Measurements from ENCODE around the gene PSD4. TPM values are rescaled to one million over a fixed set of nuclear protein-coding genes. Genes with fewer than 3 reads are reported as not detected.

PSD4 gene
- total RNA-seq, 2 experiments from 2014 or later, result 314 to 388 TPM

DNA sequence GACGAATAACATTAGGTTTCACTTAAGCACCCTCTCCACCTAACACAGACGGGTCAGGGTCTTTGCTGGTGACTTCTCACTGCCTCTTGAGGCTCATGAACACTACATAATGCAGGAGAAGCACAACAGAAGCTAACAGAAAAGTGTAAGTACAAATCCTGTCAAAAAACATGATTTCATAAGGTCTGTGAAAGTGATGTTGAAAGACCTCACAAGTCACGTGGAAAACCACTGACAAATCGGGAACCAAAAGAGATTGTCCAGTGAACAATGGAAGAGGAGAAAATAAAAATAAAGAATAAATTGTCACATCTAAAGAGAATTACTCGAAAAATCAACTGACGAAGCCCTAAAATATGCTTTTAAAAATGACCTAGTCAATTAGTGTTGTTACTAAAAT lies 14.0 kb downstream of the PSD4 start:
- CTCF ChIA-PET, result interaction anchor here (1.1 kb wide), 1 partner anchor 12 kb away, joined by 3 read pairs; no protein-coding TSS in a partner anchor
- no peak for ATAC-seq
- H3K36me3 Mint-ChIP-seq, result peaks cover 60% of the 10 kb centered on the region
- DNase-seq, result no peak
- no peaks in the 10 kb centered on the region for H3K27me3 Mint-ChIP-seq
- H3K4me3 Mint-ChIP-seq, result no peak overlapping the region
- H3K27ac Mint-ChIP-seq, result peak overlapping the region; percentile 47
- no peaks in the 10 kb centered on the region for H3K9me3 Mint-ChIP-seq (ENCODE audit: low read depth)
- peaks cover 66% of the 10 kb centered on the region for H3K4me1 Mint-ChIP-seq

GRCh38 chr2:113190871-113191270 lies 17.1 kb downstream of the PSD4 start:
- H3K4me1 Mint-ChIP-seq, result peaks cover 72% of the 10 kb centered on the region
- no peak for DNase-seq
- H3K4me3 Mint-ChIP-seq, result no peak overlapping the region
- no peak for ATAC-seq
- CTCF ChIA-PET, result interaction anchor here (0.7 to 2.6 kb wide), 8 partner anchors 8 to 111 kb away, joined by 3 to 10 read pairs (median 4); no protein-coding TSS in a partner anchor
- H3K9me3 Mint-ChIP-seq (ENCODE audit: low read depth), result no peaks in the 10 kb centered on the region
- H3K36me3 Mint-ChIP-seq, result peaks cover 73% of the 10 kb centered on the region
- H3K27me3 Mint-ChIP-seq, result no peaks in the 10 kb centered on the region
- no peak overlapping the region for H3K27ac Mint-ChIP-seq

GRCh38 chr2:113192459-113193100 lies 18.8 kb downstream of the PSD4 start:
- H3K36me3 Mint-ChIP-seq, result peaks cover 80% of the 10 kb centered on the region
- no peak overlapping the region for H3K4me3 Mint-ChIP-seq
- ATAC-seq (no peak), DNase-seq (no peak)
- CTCF ChIA-PET, result interaction anchor here (1.0 to 15.9 kb wide), 5 partner anchors 11 to 112 kb away, joined by 3 to 329 read pairs (median 3); no protein-coding TSS in a partner anchor
- no peaks in the 10 kb centered on the region for H3K9me3 Mint-ChIP-seq (ENCODE audit: low read depth)
- peaks cover 73% of the 10 kb centered on the region for H3K4me1 Mint-ChIP-seq
- H3K27ac Mint-ChIP-seq, result peak overlapping the region; percentile 54
- no peaks in the 10 kb centered on the region for H3K27me3 Mint-ChIP-seq

DNA sequence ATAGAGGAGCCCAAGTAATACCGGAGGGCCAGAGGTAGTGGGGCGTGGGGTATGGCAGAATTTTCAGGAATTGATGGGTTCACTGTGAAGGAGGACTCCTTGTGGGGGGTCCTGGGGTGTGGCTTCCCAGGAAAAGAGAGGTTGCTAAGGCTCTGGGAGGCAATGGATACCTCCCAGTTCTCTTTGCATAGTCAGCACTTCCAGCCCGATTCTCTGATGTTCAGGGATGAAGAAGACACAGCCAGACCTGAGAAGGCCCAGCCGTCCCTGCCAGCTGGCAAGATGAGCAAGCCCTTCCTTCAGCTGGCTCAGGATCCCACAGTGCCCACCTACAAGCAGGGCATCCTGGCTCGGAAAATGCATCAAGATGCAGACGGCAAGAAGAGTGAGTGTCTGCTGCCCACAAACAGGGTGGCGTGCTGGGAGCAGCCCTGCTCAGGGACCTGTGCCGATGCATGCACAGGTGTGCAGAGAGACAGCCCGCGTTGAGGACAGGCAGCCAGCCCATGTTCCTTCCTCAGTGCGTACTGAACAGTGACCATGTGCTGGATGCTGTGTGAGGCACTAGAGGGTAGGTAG lies 22.2 kb downstream of the PSD4 start:
- Mint-ChIP-seq H3K4me3 (no peak overlapping the region), H3K27ac (peak overlapping the region; percentile 78), H3K27me3 (no peaks in the 10 kb centered on the region), H3K9me3 (ENCODE audit: low read depth) (no peaks in the 10 kb centered on the region), H3K4me1 (peaks cover 59% of the 10 kb centered on the region), H3K36me3 (peaks cover 78% of the 10 kb centered on the region)
- DNase-seq, result no peak
- CTCF ChIA-PET, result interaction anchor here (1.5 to 15.9 kb wide), 4 partner anchors 18 to 195 kb away, joined by 3 to 329 read pairs (median 92); partner anchors contain the start of gene PSD4
- no peak for ATAC-seq

DNA sequence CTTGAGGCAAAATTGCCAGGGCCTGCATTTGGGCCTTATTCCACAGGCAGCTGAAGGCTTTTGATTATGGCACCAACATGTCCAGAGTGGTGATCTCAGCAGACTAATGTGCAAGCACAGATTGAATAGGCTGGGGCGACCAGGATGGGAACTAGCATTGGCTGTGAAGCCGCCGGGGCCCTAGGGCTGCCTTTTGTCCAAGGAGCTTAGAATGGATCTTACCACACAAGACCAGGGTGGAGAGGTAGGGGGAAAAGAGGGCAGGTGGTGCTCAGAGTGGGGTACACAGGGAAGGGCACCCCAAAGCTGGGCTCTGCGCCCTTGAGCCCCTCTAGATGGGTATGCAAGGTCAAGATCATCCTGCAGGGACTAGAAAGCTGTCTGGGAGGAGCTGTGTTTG lies 23.1 kb downstream of the PSD4 start:
- CTCF ChIA-PET, result interaction anchor here (0.6 to 15.9 kb wide), 5 partner anchors 19 to 194 kb away, joined by 3 to 329 read pairs (median 6); partner anchors contain the start of gene PSD4
- Mint-ChIP-seq H3K36me3 (peaks cover 77% of the 10 kb centered on the region), H3K4me3 (no peak overlapping the region), H3K4me1 (peaks cover 59% of the 10 kb centered on the region), H3K9me3 (ENCODE audit: low read depth) (no peaks in the 10 kb centered on the region), H3K27me3 (no peaks in the 10 kb centered on the region), H3K27ac (peak overlapping the region; percentile 78)
- ATAC-seq (no peak), DNase-seq (no peak)

DNA sequence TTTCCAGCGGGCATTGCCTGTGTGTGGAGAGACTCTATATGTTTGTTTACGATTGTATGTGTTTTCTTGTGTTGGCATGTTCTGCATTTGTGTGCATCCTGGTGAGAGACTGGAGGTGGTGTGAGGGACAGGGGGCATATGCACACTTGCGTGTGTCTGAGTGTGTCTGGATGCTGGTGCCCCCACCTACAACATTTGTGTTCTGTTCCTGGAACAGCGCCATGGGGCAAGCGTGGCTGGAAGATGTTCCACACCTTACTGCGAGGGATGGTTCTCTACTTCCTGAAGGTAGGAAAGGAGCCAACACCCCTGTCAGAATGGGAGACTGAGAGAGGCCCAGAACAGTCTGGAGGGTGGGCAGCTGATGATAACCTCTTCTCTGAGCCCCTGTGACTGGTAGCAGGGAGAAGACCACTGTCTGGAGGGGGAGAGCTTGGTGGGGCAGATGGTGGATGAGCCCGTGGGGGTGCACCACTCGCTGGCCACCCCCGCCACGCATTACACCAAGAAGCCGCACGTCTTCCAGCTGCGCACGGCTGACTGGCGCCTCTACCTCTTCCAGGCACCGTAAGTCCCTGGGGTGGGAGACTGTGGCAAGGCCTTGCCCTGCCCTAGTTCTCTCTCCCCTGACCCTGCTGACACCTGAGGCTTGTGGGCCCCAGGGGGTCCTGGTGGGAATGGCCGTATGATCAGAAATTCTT lies 23.7 kb downstream of the PSD4 start:
- ATAC-seq (no peak), DNase-seq (no peak)
- H3K9me3 Mint-ChIP-seq (ENCODE audit: low read depth), result no peaks in the 10 kb centered on the region
- peaks cover 75% of the 10 kb centered on the region for H3K36me3 Mint-ChIP-seq
- H3K27me3 Mint-ChIP-seq, result no peaks in the 10 kb centered on the region
- H3K4me1 Mint-ChIP-seq, result peaks cover 58% of the 10 kb centered on the region
- H3K4me3 Mint-ChIP-seq, result no peak overlapping the region
- CTCF ChIA-PET, result interaction anchor here (1.0 to 15.9 kb wide), 10 partner anchors 19 to 193 kb away, joined by 3 to 329 read pairs (median 8); partner anchors contain the start of gene PSD4
- H3K27ac Mint-ChIP-seq, result peak overlapping the region; percentile 78

- no peak overlapping the region for H3K4me3 Mint-ChIP-seq
- no peak for ATAC-seq
- H3K9me3 Mint-ChIP-seq (ENCODE audit: low read depth), result no peaks in the 10 kb centered on the region
- H3K4me1 Mint-ChIP-seq, result peaks cover 57% of the 10 kb centered on the region
- H3K36me3 Mint-ChIP-seq, result peaks cover 76% of the 10 kb centered on the region
- no peak overlapping the region for H3K27ac Mint-ChIP-seq
- CTCF ChIA-PET, result interaction anchor here (0.6 to 15.9 kb wide), 31 partner anchors 8 to 192 kb away, joined by 3 to 329 read pairs (median 5); partner anchors contain the start of gene PSD4
- no peaks in the 10 kb centered on the region for H3K27me3 Mint-ChIP-seq
- no peak for DNase-seq
These were observed 24.4 kb downstream of the PSD4 start for GRCh38 chr2:113198048-113198789.

- no peaks in the 10 kb centered on the region for H3K9me3 Mint-ChIP-seq (ENCODE audit: low read depth)
- peaks cover 71% of the 10 kb centered on the region for H3K36me3 Mint-ChIP-seq
- CTCF ChIA-PET, result interaction anchor here (0.6 to 15.9 kb wide), 33 partner anchors 9 to 191 kb away, joined by 3 to 329 read pairs (median 4); partner anchors contain the start of gene PSD4
- H3K27me3 Mint-ChIP-seq, result no peaks in the 10 kb centered on the region
- peak; percentile 85 for DNase-seq
- peaks cover 53% of the 10 kb centered on the region for H3K4me1 Mint-ChIP-seq
- peak; percentile 81 for ATAC-seq
- no peak overlapping the region for H3K4me3 Mint-ChIP-seq
- peak overlapping the region; percentile 47 for H3K27ac Mint-ChIP-seq
These were observed 25.2 kb downstream of the PSD4 start for GRCh38 chr2:113198790-113199612.

DNA sequence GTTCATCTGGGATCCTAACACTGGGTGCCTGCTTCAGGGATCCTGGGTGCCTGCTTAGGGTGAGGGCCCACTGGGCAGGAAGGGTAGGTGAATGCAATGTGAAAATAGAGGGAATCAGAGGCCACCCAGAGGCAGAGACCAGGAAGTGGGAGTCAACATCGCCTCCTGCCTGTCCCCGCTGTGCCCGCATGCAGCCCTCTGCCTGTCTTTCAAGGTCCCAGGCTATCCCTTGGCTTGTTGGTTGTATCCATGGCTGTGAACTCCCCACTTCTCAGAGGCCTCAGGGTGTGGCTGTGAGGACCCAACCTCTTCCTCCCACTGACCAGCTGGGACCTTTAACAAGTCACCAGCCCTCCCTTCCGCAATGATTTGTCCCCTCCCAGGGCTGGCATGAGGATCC lies 26.5 kb downstream of the PSD4 start:
- H3K36me3 Mint-ChIP-seq, result peaks cover 60% of the 10 kb centered on the region
- ATAC-seq, result no peak
- no peaks in the 10 kb centered on the region for H3K27me3 Mint-ChIP-seq
- peak overlapping the region; percentile 11 for H3K27ac Mint-ChIP-seq
- no peak overlapping the region for H3K4me3 Mint-ChIP-seq
- CTCF ChIA-PET, result interaction anchor here (0.9 to 15.9 kb wide), 11 partner anchors 10 to 172 kb away, joined by 3 to 329 read pairs (median 8); partner anchors contain the start of gene PSD4
- no peak for DNase-seq
- peaks cover 42% of the 10 kb centered on the region for H3K4me1 Mint-ChIP-seq
- H3K9me3 Mint-ChIP-seq (ENCODE audit: low read depth), result no peaks in the 10 kb centered on the region

DNA sequence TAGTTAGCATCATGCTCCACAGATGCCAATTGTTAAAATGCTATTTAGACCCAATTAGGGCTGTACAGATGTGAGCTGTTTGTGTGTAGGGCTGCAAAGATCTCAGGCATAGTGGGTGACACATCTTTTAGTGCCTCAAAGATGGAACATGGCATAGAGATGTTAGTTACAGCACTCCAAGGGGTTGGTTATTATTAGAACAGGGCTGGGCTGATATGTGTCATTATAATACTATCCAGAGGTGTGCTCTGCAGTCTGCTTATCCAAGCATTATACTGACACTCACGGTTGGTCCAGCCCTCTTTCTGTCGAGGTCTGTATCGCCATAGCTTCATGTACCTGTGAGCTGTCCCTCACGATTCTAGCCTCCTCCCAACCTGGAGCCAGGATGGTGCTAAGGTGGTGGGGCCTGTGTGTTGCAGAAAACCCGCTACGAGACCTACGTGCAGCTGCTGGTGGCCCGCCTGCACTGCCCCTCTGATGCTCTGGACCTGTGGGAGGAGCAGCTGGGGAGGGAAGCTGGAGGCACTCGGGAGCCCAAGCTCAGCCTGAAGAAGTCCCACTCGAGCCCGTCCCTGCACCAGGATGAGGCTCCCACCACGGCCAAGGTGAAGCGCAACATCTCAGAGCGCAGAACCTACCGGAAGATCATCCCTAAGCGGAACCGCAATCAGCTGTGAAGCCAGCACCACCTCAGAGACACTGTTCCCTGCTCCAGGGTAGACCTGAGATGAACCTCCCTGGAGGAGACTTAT lies 27.1 kb downstream of the PSD4 start:
- peaks cover 53% of the 10 kb centered on the region for H3K36me3 Mint-ChIP-seq
- H3K27me3 Mint-ChIP-seq, result no peaks in the 10 kb centered on the region

DNA sequence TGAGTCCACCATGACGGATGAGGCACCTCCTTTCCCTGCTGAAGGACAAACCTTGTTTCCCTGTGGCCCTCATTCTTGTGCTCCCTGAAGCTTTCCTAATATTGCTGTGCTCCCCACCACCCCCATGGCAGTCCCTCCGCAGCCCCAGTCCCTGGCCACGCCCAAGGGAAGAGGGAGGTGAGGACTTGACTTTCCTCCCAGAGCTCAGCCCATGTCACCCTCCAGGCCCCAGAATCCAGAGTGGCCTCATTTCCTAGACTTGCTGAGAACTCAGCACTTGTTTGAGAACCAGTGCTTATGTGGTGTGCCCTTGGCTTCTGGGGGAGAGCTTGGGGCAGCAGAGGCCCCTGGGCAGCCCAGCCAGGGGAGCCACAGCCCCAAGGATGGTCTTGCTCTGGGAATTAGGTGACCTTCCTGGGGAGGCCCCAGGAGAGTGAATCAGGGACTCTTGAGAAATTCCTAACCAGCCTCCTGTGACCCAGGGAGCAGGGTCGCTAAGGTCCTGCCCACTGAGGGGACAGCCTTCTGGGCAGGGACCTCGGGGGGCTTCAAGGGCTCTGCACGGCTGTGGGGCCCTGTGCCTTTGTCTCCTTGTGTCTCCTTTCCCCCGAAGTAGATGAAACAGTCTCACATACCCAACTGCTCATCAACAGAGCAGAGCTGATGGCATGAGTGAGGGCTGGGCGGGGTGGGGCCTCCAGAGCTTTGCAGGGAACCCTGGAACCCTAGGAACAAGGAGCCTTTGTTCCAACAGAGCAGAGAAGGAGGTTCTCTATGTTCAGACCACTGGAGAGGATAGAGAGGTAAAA lies 27.9 kb downstream of the PSD4 start:
- DNase-seq (no peak), ATAC-seq (no peak)
- H3K27ac Mint-ChIP-seq, result peak overlapping the region; percentile 4
- no peak overlapping the region for H3K4me3 Mint-ChIP-seq
- H3K36me3 Mint-ChIP-seq, result peaks cover 46% of the 10 kb centered on the region
- H3K9me3 Mint-ChIP-seq (ENCODE audit: low read depth), result no peaks in the 10 kb centered on the region
- CTCF ChIA-PET, result interaction anchor here (1.2 to 15.9 kb wide), 9 partner anchors 11 to 188 kb away, joined by 3 to 329 read pairs (median 4); partner anchors contain the start of gene PSD4
- H3K4me1 Mint-ChIP-seq, result peaks cover 27% of the 10 kb centered on the region
- H3K27me3 Mint-ChIP-seq, result no peaks in the 10 kb centered on the region

More for the DNA sequence above, 27.1 kb downstream of the PSD4 start:
- CTCF ChIA-PET, result interaction anchor here (1.3 to 15.9 kb wide), 5 partner anchors 23 to 171 kb away, joined by 4 to 329 read pairs (median 28); partner anchors contain the start of gene PSD4
- Mint-ChIP-seq H3K9me3 (ENCODE audit: low read depth) (no peaks in the 10 kb centered on the region), H3K4me1 (peaks cover 35% of the 10 kb centered on the region), H3K4me3 (no peak overlapping the region), H3K27ac (no peak overlapping the region)
- DNase-seq (no peak), ATAC-seq (no peak)

Measured in activated CD8-positive, alpha-beta memory T cell treated with anti-CD3 and anti-CD28 coated beads, Interleukin-2, amount 10 ng/mL, durations not matched to agents 7 days and 5 days (primary cell).